Kidney tubule cell (primary cell): ENCODE results near the gene SPTBN4.
"Not testable (repeated sequence)": the region's sequence is repeated elsewhere in the genome, so short reads cannot be mapped to it uniquely, and the experiment has no call there.

Source experiments
- DNase-seq: peaks from one replicate; pipeline ENCODE4 v3.0.0-alpha.2; 2018; ENCODE audit warnings: low spot score

Gene SPTBN4

GRCh38 chr19:40466985-40467734 is at the start of gene SPTBN4:
TSS of gene SPTBN4 (plus strand) at chr19:40467001. CDS start at chr19:40472622, 5,621 bp downstream.
- DNase-seq: no peak

- DNase-seq: no peak
These were observed 49.2 kb upstream of the SPTBN4 start for GRCh38 chr19:40417643-40417981.

GRCh38 chr19:40418040-40418439 is 48.8 kb upstream of the SPTBN4 start:
- no peak for DNase-seq

- DNase-seq: no peak
These were observed 47.7 kb upstream of the SPTBN4 start for GRCh38 chr19:40419066-40419612.

GRCh38 chr19:40419780-40420179 is 47.0 kb upstream of the SPTBN4 start:
- no peak for DNase-seq

GRCh38 chr19:40420451-40420765 is 46.4 kb upstream of the SPTBN4 start:
- no peak for DNase-seq

GRCh38 chr19:40420766-40421765 is 45.7 kb upstream of the SPTBN4 start:
- DNase-seq: peak; percentile 94

GRCh38 chr19:40421993-40422747 is 44.6 kb upstream of the SPTBN4 start:
- DNase-seq: no peak

GRCh38 chr19:40422748-40423566 is 43.8 kb upstream of the SPTBN4 start:
- DNase-seq: no peak

- no peak for DNase-seq
These were observed 42.9 kb upstream of the SPTBN4 start for GRCh38 chr19:40423938-40424337.

- peak; percentile 26 for DNase-seq
These were observed 42.0 kb upstream of the SPTBN4 start for GRCh38 chr19:40424637-40425449.

GRCh38 chr19:40425450-40426287 is 41.1 kb upstream of the SPTBN4 start, which contains the start of gene SERTAD1:
TSS of gene SERTAD1 (minus strand) at chr19:40425992. CDS start at chr19:40423546, 2,446 bp downstream.
- DNase-seq: peak; percentile 99

- not testable (repeated sequence) for DNase-seq
These were observed 38.6 kb upstream of the SPTBN4 start for GRCh38 chr19:40428197-40428596.

- DNase-seq: not testable (repeated sequence)
These were observed 36.6 kb upstream of the SPTBN4 start for GRCh38 chr19:40430242-40430641.

GRCh38 chr19:40431698-40432097 is 35.1 kb upstream of the SPTBN4 start:
- DNase-seq: no peak

GRCh38 chr19:40432760-40433159 is 34.0 kb upstream of the SPTBN4 start:
- not testable (repeated sequence) for DNase-seq

GRCh38 chr19:40433391-40434216 is 33.2 kb upstream of the SPTBN4 start:
- DNase-seq: peak; percentile 91

GRCh38 chr19:40438284-40438683 is 28.5 kb upstream of the SPTBN4 start:
- DNase-seq: no peak
